Heart left ventricle (tissue), 13 donors: ENCODE results near the gene MAML3.

Experiments
- POLR2A ChIP-seq, 2 donors: fragments of 450-650 bp; IDR thresholded peaks; one replicate each; pipeline ENCODE4 v1.6.1; 2017; ENCODE audit warnings: antibody characterized with exemption in 2 of 2, mild to moderate bottlenecking in 2 of 2, moderate library complexity in 2 of 2
- TF ChIP-seq, protein P1 (sequence below), 12 donors: fragments of 200-600 bp; sonication (generic) in 4 of 12; IDR thresholded peaks; one replicate each; pipeline versions ENCODE4 v1.5.0 to v1.8.0; 2018 to 2022; ENCODE audit warnings: antibody characterized with exemption in 12 of 12, mild to moderate bottlenecking in 5 of 12
- donor health status: ischemic (EF 13 %, LVEDD 7.1; RV severe dilation, severe dysfunction).
- donor health status: DM: no; HTN: yes; CAD: no.
- donor health status: DM: no; HTN: no; CAD: no.
- donor health status: ischemic (EF 25% LVEDD 6.9; RV normal size, moderate dysfunction).
- donor health status: ischemic (EF 25% LVEDD 5.7; RV mildly dilated, moderate dysfunction).
- donor health status: ischemic (EF 35%, LVEDD 5.7; RV mildly dilated, moderate dysfunction).
- donor health status: nonischemic (EF 11% LVEDD 7.7; RV severe dilation, severe dysfunction).
- donor health status: DM: yes; HTN: yes; CAD: no.
- donor health status: PGD.
- donor health status: ischemic (EF 29% LVEDD 5.4; RV normal size, mild dysfunction).
- donor health status: nonischemic (EF 23%, LVEDD 6.1; RV moderate dilation, normal function).

DNA sequence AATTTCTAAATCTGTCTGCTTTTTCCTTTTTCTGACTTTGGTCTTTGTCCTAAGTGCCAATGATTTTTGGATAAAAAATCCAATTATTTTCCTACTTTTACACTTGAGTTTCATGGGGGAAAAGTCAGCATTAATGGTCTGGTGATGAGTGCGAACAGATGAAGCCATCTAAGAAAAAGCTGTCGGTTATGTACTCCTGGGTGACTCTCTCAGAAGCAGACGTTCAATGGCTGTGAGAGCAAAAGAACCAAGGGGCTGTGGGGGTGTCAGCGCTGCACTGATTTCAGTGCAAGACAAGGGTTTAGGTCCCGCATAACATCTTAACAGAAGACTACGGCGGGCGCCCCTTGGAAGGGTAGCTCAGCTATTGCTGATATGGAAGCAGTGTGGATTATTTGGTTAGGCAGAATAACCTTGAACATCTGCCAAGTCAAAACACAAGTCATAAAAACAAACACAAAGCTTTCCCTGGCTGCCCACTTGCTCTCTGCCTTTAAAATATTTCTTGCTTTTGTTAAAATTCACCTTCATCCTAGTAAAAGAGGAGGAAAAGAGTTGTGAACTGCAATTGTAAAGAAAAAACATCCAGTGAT lies 240.5 kb downstream of the MAML3 start:
- TF ChIP-seq, protein P1, sequence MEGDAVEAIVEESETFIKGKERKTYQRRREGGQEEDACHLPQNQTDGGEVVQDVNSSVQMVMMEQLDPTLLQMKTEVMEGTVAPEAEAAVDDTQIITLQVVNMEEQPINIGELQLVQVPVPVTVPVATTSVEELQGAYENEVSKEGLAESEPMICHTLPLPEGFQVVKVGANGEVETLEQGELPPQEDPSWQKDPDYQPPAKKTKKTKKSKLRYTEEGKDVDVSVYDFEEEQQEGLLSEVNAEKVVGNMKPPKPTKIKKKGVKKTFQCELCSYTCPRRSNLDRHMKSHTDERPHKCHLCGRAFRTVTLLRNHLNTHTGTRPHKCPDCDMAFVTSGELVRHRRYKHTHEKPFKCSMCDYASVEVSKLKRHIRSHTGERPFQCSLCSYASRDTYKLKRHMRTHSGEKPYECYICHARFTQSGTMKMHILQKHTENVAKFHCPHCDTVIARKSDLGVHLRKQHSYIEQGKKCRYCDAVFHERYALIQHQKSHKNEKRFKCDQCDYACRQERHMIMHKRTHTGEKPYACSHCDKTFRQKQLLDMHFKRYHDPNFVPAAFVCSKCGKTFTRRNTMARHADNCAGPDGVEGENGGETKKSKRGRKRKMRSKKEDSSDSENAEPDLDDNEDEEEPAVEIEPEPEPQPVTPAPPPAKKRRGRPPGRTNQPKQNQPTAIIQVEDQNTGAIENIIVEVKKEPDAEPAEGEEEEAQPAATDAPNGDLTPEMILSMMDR (IDR thresholded peaks at IDR 0.05): no peak
- no peak for TF ChIP-seq POLR2A (IDR thresholded peaks at IDR 0.05)
